ENCODE measurements around the gene PRKAR1B.
"Not testable (repeated sequence)": the region's sequence is repeated elsewhere in the genome, so short reads cannot be mapped to it uniquely, and the experiment has no call there.

The PRKAR1B gene

GRCh38 chr7:618539-619367 lies 108.3 kb downstream of the PRKAR1B start:
- DNase-seq: no peak

GRCh38 chr7:617614-618538 lies 109.2 kb downstream of the PRKAR1B start:
- DNase-seq: no peak

GRCh38 chr7:613442-614140 lies 113.5 kb downstream of the PRKAR1B start:
- no peak for DNase-seq

GRCh38 chr7:611837-612236 lies 115.2 kb downstream of the PRKAR1B start:
- not testable (repeated sequence) for DNase-seq

- no peak for DNase-seq
Measured at GRCh38 chr7:611281-611810, 115.7 kb downstream of the PRKAR1B start.

GRCh38 chr7:610531-611280 lies 116.4 kb downstream of the PRKAR1B start:
- no peak for DNase-seq

GRCh38 chr7:610141-610530 lies 116.9 kb downstream of the PRKAR1B start:
- no peak for DNase-seq

GRCh38 chr7:609365-609764 lies 117.7 kb downstream of the PRKAR1B start:
- no peak for DNase-seq

- DNase-seq: no peak
Measured at GRCh38 chr7:608954-609353, 118.1 kb downstream of the PRKAR1B start.

GRCh38 chr7:608361-608760 lies 118.7 kb downstream of the PRKAR1B start:
- no peak for DNase-seq

GRCh38 chr7:607938-608337 lies 119.1 kb downstream of the PRKAR1B start:
- no peak for DNase-seq

- DNase-seq: no peak
Measured at GRCh38 chr7:605661-606450, 121.2 kb downstream of the PRKAR1B start.

- no peak for DNase-seq
Measured at GRCh38 chr7:604884-605531, 122.1 kb downstream of the PRKAR1B start.

GRCh38 chr7:604001-604883 lies 122.8 kb downstream of the PRKAR1B start:
- no peak for DNase-seq

GRCh38 chr7:603152-603951 lies 123.7 kb downstream of the PRKAR1B start:
- DNase-seq: no peak

- no peak for DNase-seq
Measured at GRCh38 chr7:602341-603141, 124.5 kb downstream of the PRKAR1B start.

- no peak for DNase-seq
Measured at GRCh38 chr7:601595-602340, 125.3 kb downstream of the PRKAR1B start.
